SK-N-SH treated with all-trans-retinoic acid at 6 μM for 48 hours (cell line): ENCODE measurements around the gene PRPF38B.
"Not testable (repeated sequence)": the region's sequence is repeated elsewhere in the genome, so short reads cannot be mapped to it uniquely, and the experiment has no call there.

ENCODE experiments used
- ATAC-seq: fragments of 200-7000 bp; cut with Tn5 transposase; 3 replicates; pipeline ENCODE4 v1.9.1; 2020; ENCODE audit warnings: mild to moderate bottlenecking, moderate library complexity
- ARNTL ChIP-seq: fragments of 450-650 bp; formaldehyde crosslinking; IDR thresholded peaks from 2 replicates; pipeline ENCODE4 v1.5.0; 2020; ENCODE audit warnings: low read depth, mild to moderate bottlenecking, moderate library complexity, borderline replicate concordance
- BACH2 ChIP-seq: fragments of 250-450 bp; sonication (Bioruptor Pico); IDR thresholded peaks from 2 replicates; pipeline ENCODE4 v1.9.0; 2021; ENCODE audit warnings: mild to moderate bottlenecking, borderline replicate concordance
- CSDC2 ChIP-seq: fragments of 250-450 bp; sonication (Bioruptor Pico); IDR thresholded peaks from 2 replicates; pipeline ENCODE4 v1.5.0; 2020; ENCODE audit warnings: mild to moderate bottlenecking, moderate library complexity
- CSRNP3 ChIP-seq: fragments of 250-450 bp; sonication (Bioruptor Pico); IDR thresholded peaks from 2 replicates; pipeline ENCODE4 v1.5.1; 2021; ENCODE audit warnings: mild to moderate bottlenecking, moderate library complexity
- ESRRG ChIP-seq: fragments of 250-450 bp; sonication (Bioruptor Pico); IDR thresholded peaks from 2 replicates; pipeline ENCODE4 v1.6.1; 2021; ENCODE audit warnings: mild to moderate bottlenecking
- GLIS3 ChIP-seq: fragments of 250-450 bp; sonication (Bioruptor Pico); IDR thresholded peaks from 2 replicates; pipeline ENCODE4 v1.5.0; 2020; ENCODE audit warnings: mild to moderate bottlenecking, moderate library complexity
- ISL1 ChIP-seq: fragments of 250-450 bp; sonication (Bioruptor Pico); IDR thresholded peaks from 2 replicates; pipeline ENCODE4 v2.1.2; 2022; ENCODE audit warnings: mild to moderate bottlenecking, moderate library complexity
- PATZ1 ChIP-seq: fragments of 250-450 bp; sonication (Bioruptor Pico); IDR thresholded peaks from 2 replicates; pipeline ENCODE4 v1.8.0; 2020; ENCODE audit warnings: mild to moderate bottlenecking, moderate library complexity, borderline replicate concordance
- POU6F1 ChIP-seq: fragments of 250-450 bp; sonication (Bioruptor Pico); IDR thresholded peaks from 2 replicates; pipeline ENCODE4 v1.8.0; 2021; ENCODE audit warnings: low read depth, mild to moderate bottlenecking, moderate library complexity, borderline replicate concordance
- PPARA ChIP-seq: fragments of 250-450 bp; sonication (Bioruptor Pico); IDR thresholded peaks from 2 replicates; pipeline ENCODE4 v1.5.0; 2020; ENCODE audit warnings: mild to moderate bottlenecking, borderline replicate concordance
- RARB ChIP-seq: fragments of 250-450 bp; sonication (Bioruptor Pico); IDR thresholded peaks from 2 replicates; pipeline ENCODE4 v1.8.0; 2021; ENCODE audit warnings: mild to moderate bottlenecking, moderate library complexity
- SNAI2 ChIP-seq: fragments of 250-450 bp; sonication (Bioruptor Pico); IDR thresholded peaks from 2 replicates; pipeline ENCODE4 v1.5.0; 2020; ENCODE audit warnings: mild to moderate bottlenecking, moderate library complexity
- TCF4 ChIP-seq: fragments of 250-450 bp; sonication (Bioruptor Pico); IDR thresholded peaks from 2 replicates; pipeline ENCODE4 v1.8.0; 2021; ENCODE audit warnings: mild to moderate bottlenecking, moderate library complexity, borderline replicate concordance
- TOX ChIP-seq: fragments of 250-450 bp; sonication (Bioruptor Pico); IDR thresholded peaks from 2 replicates; pipeline ENCODE4 v1.8.0; 2021; ENCODE audit warnings: mild to moderate bottlenecking, moderate library complexity, borderline replicate concordance
- TSHZ2 ChIP-seq: fragments of 250-450 bp; sonication (Bioruptor Pico); IDR thresholded peaks from 2 replicates; pipeline ENCODE4 v1.5.0; 2020; ENCODE audit warnings: mild to moderate bottlenecking, moderate library complexity
- ZC3H10 ChIP-seq: fragments of 250-450 bp; sonication (Bioruptor Pico); IDR thresholded peaks from 2 replicates; pipeline ENCODE4 v1.5.1; 2021; ENCODE audit warnings: mild to moderate bottlenecking, moderate library complexity
- ZFP3 ChIP-seq: fragments of 250-450 bp; sonication (Bioruptor Pico); IDR thresholded peaks from 2 replicates; pipeline ENCODE4 v1.5.0; 2020; ENCODE audit warnings: mild to moderate bottlenecking, moderate library complexity
- ZFP30 ChIP-seq: fragments of 450-650 bp; formaldehyde crosslinking; IDR thresholded peaks from 2 replicates; pipeline ENCODE4 v1.5.0; 2022; ENCODE audit warnings: mild to moderate bottlenecking, moderate library complexity
- ZNF565 ChIP-seq: fragments of 450-650 bp; formaldehyde crosslinking; conservative IDR thresholded peaks from 2 replicates; pipeline ENCODE4 v1.5.0; 2020; ENCODE audit warnings: low read depth, mild to moderate bottlenecking, moderate library complexity
- ZNF70 ChIP-seq: fragments of 450-650 bp; formaldehyde crosslinking; IDR thresholded peaks from 2 replicates; pipeline ENCODE4 v1.5.0; 2020; ENCODE audit warnings: mild to moderate bottlenecking, moderate library complexity
- ZNF8 ChIP-seq: fragments of 450-650 bp; formaldehyde crosslinking; IDR thresholded peaks from 2 replicates; pipeline ENCODE4 v1.5.0; 2020; ENCODE audit warnings: mild to moderate bottlenecking, moderate library complexity

The PRPF38B gene

GRCh38 chr1:108663074-108663473 is 29.0 kb upstream of the PRPF38B start:
- no peak for TF ChIP-seq ISL1
- no peak for TF ChIP-seq PPARA
- TF ChIP-seq BACH2 (CRISPR knock-in tag), result no peak
- no peak for TF ChIP-seq ZFP3
- no peak for TF ChIP-seq TSHZ2
- TF ChIP-seq RARB (CRISPR knock-in tag), result no peak
- TF ChIP-seq ZC3H10 (CRISPR knock-in tag), result no peak
- no peak for TF ChIP-seq ZFP30
- TF ChIP-seq TOX (CRISPR knock-in tag), result no peak
- no peak for TF ChIP-seq TCF4 (CRISPR knock-in tag)
- TF ChIP-seq GLIS3 (CRISPR knock-in tag), result no peak
- no peak for TF ChIP-seq ESRRG (CRISPR knock-in tag)
- no peak for TF ChIP-seq CSDC2 (CRISPR knock-in tag)
- TF ChIP-seq CSRNP3 (CRISPR knock-in tag), result no peak
- TF ChIP-seq PATZ1 (CRISPR knock-in tag), result no peak
- ATAC-seq, result no peak

GRCh38 chr1:108664481-108664880 is 27.6 kb upstream of the PRPF38B start:
- TF ChIP-seq ZNF565 (CRISPR knock-in tag) (no peak), ESRRG (CRISPR knock-in tag) (no peak), ZFP30 (no peak), ISL1 (no peak), SNAI2 (CRISPR knock-in tag) (no peak), ZC3H10 (CRISPR knock-in tag) (no peak), PPARA (no peak)
- no peak for ATAC-seq

- ATAC-seq, result no peak
- no peak for TF ChIP-seq SNAI2 (CRISPR knock-in tag)
- no peak for TF ChIP-seq ZNF8 (CRISPR knock-in tag)
- TF ChIP-seq POU6F1 (CRISPR knock-in tag), result no peak
- TF ChIP-seq ZNF565 (CRISPR knock-in tag), result no peak
- TF ChIP-seq ARNTL, result no peak
- TF ChIP-seq TOX (CRISPR knock-in tag), result no peak
- TF ChIP-seq GLIS3 (CRISPR knock-in tag), result no peak
- no peak for TF ChIP-seq RARB (CRISPR knock-in tag)
- TF ChIP-seq ZFP3, result no peak
- TF ChIP-seq ZC3H10 (CRISPR knock-in tag), result no peak
- no peak for TF ChIP-seq ZNF70 (CRISPR knock-in tag)
- no peak for TF ChIP-seq PPARA
- TF ChIP-seq ZFP30, result no peak
- TF ChIP-seq CSDC2 (CRISPR knock-in tag), result no peak
- TF ChIP-seq BACH2 (CRISPR knock-in tag), result no peak
Measured at GRCh38 chr1:108665067-108665466, 27.0 kb upstream of the PRPF38B start.

GRCh38 chr1:108665771-108666170 is 26.3 kb upstream of the PRPF38B start:
- TF ChIP-seq BACH2 (CRISPR knock-in tag) (no peak), PATZ1 (CRISPR knock-in tag) (no peak), POU6F1 (CRISPR knock-in tag) (no peak), ZNF8 (CRISPR knock-in tag) (no peak)
- TF ChIP-seq, all 23 proteins: peak for 0
- ATAC-seq, result no peak

GRCh38 chr1:108667422-108667821 is 24.7 kb upstream of the PRPF38B start:
- not testable (repeated sequence) for ATAC-seq
